ENCODE data around the gene ULK3. TPM values are rescaled to one million over a fixed set of nuclear protein-coding genes. Genes with fewer than 3 reads are reported as not detected.

ULK3 gene
- polyA plus RNA-seq, 2 of the 4 experiments (the other 2 are of a cell fraction): 28.1 to 48.9 TPM

DNA sequence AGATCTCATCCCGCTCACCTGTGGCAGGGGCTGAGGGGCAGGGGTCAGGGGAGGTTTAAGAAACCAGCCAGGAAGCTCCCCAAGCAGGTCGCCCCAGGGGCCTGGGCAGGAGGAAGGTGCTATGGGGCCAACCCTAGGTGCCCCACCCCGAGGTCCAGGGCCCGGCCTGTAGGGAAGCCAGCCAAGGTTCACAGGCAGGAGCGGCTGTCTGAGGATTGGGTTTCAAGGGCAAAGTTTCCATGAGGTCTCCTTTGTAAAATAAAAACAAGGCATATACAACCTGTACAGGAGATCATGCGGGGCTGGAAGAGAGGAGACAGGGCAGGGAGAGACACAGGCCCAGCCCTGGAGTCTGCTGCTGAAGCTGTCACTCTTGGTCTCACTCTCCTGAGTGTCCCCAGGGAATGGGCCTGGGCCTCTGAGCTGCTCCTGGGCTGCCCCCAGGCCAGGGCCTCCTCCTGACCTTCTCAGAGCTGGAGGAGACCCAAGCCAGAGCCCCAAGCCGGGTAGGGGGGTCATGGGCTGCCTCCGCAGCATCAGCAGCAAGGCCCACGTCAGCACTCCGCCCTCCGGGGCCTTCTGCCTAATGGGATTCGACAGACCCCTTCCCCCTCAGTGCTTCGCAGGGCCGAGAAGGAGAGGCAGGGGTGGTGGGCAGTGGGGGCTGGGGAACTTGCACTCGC, 11.0 kb downstream of the ULK3 start (continued):
- TF ChIP-seq, protein P1, sequence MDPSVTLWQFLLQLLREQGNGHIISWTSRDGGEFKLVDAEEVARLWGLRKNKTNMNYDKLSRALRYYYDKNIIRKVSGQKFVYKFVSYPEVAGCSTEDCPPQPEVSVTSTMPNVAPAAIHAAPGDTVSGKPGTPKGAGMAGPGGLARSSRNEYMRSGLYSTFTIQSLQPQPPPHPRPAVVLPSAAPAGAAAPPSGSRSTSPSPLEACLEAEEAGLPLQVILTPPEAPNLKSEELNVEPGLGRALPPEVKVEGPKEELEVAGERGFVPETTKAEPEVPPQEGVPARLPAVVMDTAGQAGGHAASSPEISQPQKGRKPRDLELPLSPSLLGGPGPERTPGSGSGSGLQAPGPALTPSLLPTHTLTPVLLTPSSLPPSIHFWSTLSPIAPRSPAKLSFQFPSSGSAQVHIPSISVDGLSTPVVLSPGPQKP (IDR thresholded peaks at IDR 0.05; ENCODE audit: low read depth, low read length): no peak
- TF ChIP-seq CBX8 (IDR thresholded peaks at IDR 0.05): no peak
- TF ChIP-seq, protein P2, sequence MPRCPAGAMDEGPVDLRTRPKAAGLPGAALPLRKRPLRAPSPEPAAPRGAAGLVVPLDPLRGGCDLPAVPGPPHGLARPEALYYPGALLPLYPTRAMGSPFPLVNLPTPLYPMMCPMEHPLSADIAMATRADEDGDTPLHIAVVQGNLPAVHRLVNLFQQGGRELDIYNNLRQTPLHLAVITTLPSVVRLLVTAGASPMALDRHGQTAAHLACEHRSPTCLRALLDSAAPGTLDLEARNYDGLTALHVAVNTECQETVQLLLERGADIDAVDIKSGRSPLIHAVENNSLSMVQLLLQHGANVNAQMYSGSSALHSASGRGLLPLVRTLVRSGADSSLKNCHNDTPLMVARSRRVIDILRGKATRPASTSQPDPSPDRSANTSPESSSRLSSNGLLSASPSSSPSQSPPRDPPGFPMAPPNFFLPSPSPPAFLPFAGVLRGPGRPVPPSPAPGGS (IDR thresholded peaks at IDR 0.05): no peak

DNA sequence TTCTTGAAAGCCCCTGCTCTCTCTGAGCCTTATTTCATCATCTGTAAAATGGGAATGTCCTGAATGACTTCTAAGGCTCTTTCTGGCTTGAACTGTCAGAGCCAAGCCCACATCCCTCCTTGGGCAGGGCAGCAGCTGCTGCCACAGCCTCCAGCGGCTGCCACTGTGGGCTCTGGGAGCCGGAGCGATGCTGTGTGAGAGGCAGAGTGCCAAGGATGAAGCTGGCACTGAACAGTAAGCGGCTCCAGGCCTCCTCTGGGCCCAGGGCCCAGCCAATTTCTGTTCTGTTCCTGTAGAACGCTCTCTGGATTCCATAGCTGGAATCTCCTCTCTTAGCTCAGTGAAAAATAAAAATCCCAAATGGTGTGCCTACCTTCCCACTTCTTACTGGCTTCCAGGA, 12.1 kb downstream of the ULK3 start:
- Histone ChIP-seq H3K9me3 (no peaks in the 10 kb centered on the region), H3K4me1 (peaks cover 7% of the 10 kb centered on the region; the same call in 1 of the 3 replicates), H3K27ac (no peak overlapping the region), H3K4me2 (no peak overlapping the region), H3K4me3 (no peak overlapping the region)
- WGBS (ENCODE audit: missing lambda C conversion rate): 64% methylated on average over 5 of the region's 5 CpGs
- FAIRE-seq (no peak), DNase-seq (ENCODE audit: low read depth in 1 of 2, low spot score in 1 of 2) (no peak), ATAC-seq (no peak)
- TF ChIP-seq SREBF2 (IDR thresholded peaks at IDR 0.05) (no peak), FOSL2 (IDR thresholded peaks at IDR 0.05) (no peak), FOSL2 (CRISPR knock-in tag; IDR thresholded peaks at IDR 0.05) (no peak)
- TF ChIP-seq, protein P3, sequence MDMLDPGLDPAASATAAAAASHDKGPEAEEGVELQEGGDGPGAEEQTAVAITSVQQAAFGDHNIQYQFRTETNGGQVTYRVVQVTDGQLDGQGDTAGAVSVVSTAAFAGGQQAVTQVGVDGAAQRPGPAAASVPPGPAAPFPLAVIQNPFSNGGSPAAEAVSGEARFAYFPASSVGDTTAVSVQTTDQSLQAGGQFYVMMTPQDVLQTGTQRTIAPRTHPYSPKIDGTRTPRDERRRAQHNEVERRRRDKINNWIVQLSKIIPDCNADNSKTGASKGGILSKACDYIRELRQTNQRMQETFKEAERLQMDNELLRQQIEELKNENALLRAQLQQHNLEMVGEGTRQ (IDR thresholded peaks at IDR 0.05): no peak
- TF ChIP-seq, protein P1 (IDR thresholded peaks at IDR 0.05; ENCODE audit: low read depth, low read length): no peak
- POLR2A ChIA-PET: no interaction called here
- CTCF ChIA-PET: interaction anchor here (0.7 to 66.7 kb wide), 4 partner anchors 10 to 120 kb away, joined by 3 to 1908 read pairs (median 4); partner anchors contain the start of genes CSK and LMAN1L

DNA sequence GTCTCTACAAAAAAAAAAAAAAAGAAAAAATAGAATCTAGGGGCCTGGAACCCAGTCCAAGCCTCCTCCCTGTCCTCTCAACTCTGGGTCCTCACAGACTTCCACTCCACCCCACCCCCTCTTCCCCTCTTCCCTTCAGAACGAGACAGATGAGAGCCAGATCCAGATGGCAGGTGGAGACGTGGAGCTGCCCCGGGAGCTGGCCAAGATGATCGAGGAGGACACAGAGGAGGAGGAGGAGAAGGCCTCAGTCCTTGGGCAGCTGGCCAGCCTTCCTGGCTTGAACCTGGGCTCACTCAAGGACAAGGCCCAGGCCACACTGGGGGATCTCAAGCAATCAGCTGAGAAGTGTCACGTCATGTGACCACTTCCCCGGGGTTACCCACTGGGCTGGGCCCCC, 13.0 kb downstream of the ULK3 start:
- DNase-seq (ENCODE audit: low read depth in 1 of 2, low spot score in 1 of 2) (no peak), FAIRE-seq (no peak), ATAC-seq (no peak)
- H3K4me1 ChIP-seq: peaks cover 7% of the 10 kb centered on the region; the same call in 1 of the 3 replicates
- H3K27ac ChIP-seq: no peak overlapping the region
- WGBS (ENCODE audit: missing lambda C conversion rate): 48% methylated on average over 6 of the region's 6 CpGs
- TF ChIP-seq ZNF302 (CRISPR knock-in tag; IDR thresholded peaks at IDR 0.05) (no peak), NR3C1 (IDR thresholded peaks at IDR 0.05) (no peak), JUNB (IDR thresholded peaks at IDR 0.05) (no peak), ZC3H11A (IDR thresholded peaks at IDR 0.05) (no peak), TFCP2L1 (CRISPR knock-in tag; IDR thresholded peaks at IDR 0.05) (no peak), ESRRA (IDR thresholded peaks at IDR 0.05; ENCODE audit: borderline replicate concordance, low read length) (no peak), CEBPB (IDR thresholded peaks at IDR 0.05) (no peak), MAFK (IDR thresholded peaks at IDR 0.05; ENCODE audit: partially characterized antibody) (no peak), MAZ (IDR thresholded peaks at IDR 0.05; ENCODE audit: borderline replicate concordance, low read depth, low read length) (no peak), KDM1A (IDR thresholded peaks at IDR 0.05; ENCODE audit: low read depth) (no peak), HOXB13 (CRISPR knock-in tag; IDR thresholded peaks at IDR 0.05; ENCODE audit: low read depth) (no peak)
- TF ChIP-seq, protein P1 (IDR thresholded peaks at IDR 0.05; ENCODE audit: low read depth, low read length): no peak
- no peak overlapping the region for H3K4me2 ChIP-seq
- ChIA-PET POLR2A (no interaction called here), CTCF (interaction anchor here (0.9 to 66.7 kb wide), 3 partner anchors 10 to 39 kb away, joined by 3 to 1908 read pairs (median 5); partner anchors contain the start of genes CSK and LMAN1L)
- H3K4me3 ChIP-seq: no peak overlapping the region
- no peaks in the 10 kb centered on the region for H3K9me3 ChIP-seq
